GM12878 (cell line): ENCODE results near the gene RNF31. TPM values are rescaled to one million over a fixed set of nuclear protein-coding genes. Genes with fewer than 3 reads are reported as not detected.
A peak's percentile ranks its signal among the peaks of the same experiment; 100 is the strongest.

ENCODE experiments used
- ASH2L ChIP-seq: fragments of 300-600, 200-600 bp; sonication (generic); IDR thresholded peaks from 2 replicates; pipeline ENCODE4 v1.6.1; 2017; ENCODE audit warnings: low read depth, mild to moderate bottlenecking, borderline replicate concordance
- EGR1 ChIP-seq, 2 experiments: IDR thresholded peaks; 1 replicate in 1 of 2; 2 replicates in 1 of 2; pipeline ENCODE4 v1.6.1; 2011 to 2012; ENCODE audit warnings: low read depth in 2 of 2, low read length in 2 of 2, borderline replicate concordance in 1 of 2, mild to moderate bottlenecking in 1 of 2, moderate library complexity in 1 of 2
- IKZF2 ChIP-seq, 2 experiments: fragments of 450-650 bp; IDR thresholded peaks; 2 replicates each; pipeline ENCODE4 v1.6.1; 2017; ENCODE audit warnings: mild to moderate bottlenecking in 2 of 2, moderate library complexity in 2 of 2
- KDM1A ChIP-seq: fragments of 200-600 bp; sonication (generic); IDR thresholded peaks from 2 replicates; pipeline ENCODE4 v1.6.1; 2016; ENCODE audit warnings: borderline replicate concordance
- LARP7 ChIP-seq: fragments of 450-650 bp; IDR thresholded peaks from 2 replicates; pipeline ENCODE4 v1.6.1; 2017; ENCODE audit warnings: mild to moderate bottlenecking
- MEF2A ChIP-seq: IDR thresholded peaks from 2 replicates; pipeline ENCODE4 v1.6.1; 2011; ENCODE audit warnings: low read depth, mild to moderate bottlenecking, low read length, moderate library complexity; ENCODE audit not compliant: insufficient read depth
- NFYB ChIP-seq: IDR thresholded peaks from 2 replicates; pipeline ENCODE4 v1.6.1; 2011; ENCODE audit warnings: low read depth, mild to moderate bottlenecking, low read length, improper control_type of control experiment, moderate library complexity; ENCODE audit not compliant: insufficient read depth
- POU2F2 ChIP-seq: IDR thresholded peaks from 3 replicates; pipeline ENCODE4 v1.6.1; 2011; ENCODE audit warnings: low read depth, mild to moderate bottlenecking, low read length, borderline replicate concordance
- SP1 ChIP-seq: IDR thresholded peaks from one replicate; pipeline ENCODE4 v1.6.1; 2011; ENCODE audit warnings: low read depth, low read length
- SPI1 ChIP-seq: IDR thresholded peaks from 2 replicates; pipeline ENCODE4 v1.6.1; 2011; ENCODE audit warnings: low read depth, mild to moderate bottlenecking, low read length, moderate library complexity, borderline replicate concordance; ENCODE audit not compliant: insufficient read depth
- TAF1 ChIP-seq: IDR thresholded peaks from 2 replicates; pipeline ENCODE4 v1.6.1; 2011; ENCODE audit warnings: mild to moderate bottlenecking, low read depth, low read length, borderline replicate concordance
- WRNIP1 ChIP-seq: IDR thresholded peaks from 2 replicates; pipeline ENCODE4 v1.6.1; 2011; ENCODE audit warnings: low read depth, low read length, improper control_type of control experiment, borderline replicate concordance
- polyA plus RNA-seq, 11 experiments: library from polyadenylated mRNA; depleted of rRNA in 4 of 11; unstranded in 6 of 11; stranded (reverse) in 5 of 11; fragments of >200 nt; fragmentation: Nextera tagmentation in 4 of 11; fragmentation: Illumina TruSeq in 1 of 11; extraction: Ambion mirVana in 4 of 11; extraction: Trizol in 1 of 11; gene quantifications; 1 replicate in 1 of 11; 2 replicates in 10 of 11; pipeline versions ENCODE4 v1.2.1 to v1.2.3, GENCODE V29; 2011 to 2016; ENCODE audit warnings: inconsistent platforms in 2 of 11, missing spikeins in 2 of 11, low read depth in 1 of 11
- total RNA-seq, 4 experiments: library from RNA; depleted of rRNA in 3 of 4; stranded (reverse); fragments of >200 nt in 3 of 4; fragmentation: Illumina TruSeq in 1 of 4; extraction: Trizol in 1 of 4; gene quantifications; 2 replicates each; pipeline versions ENCODE4 v1.2.1 to v1.2.3, GENCODE V29; 2013 to 2021
- TF ChIP-seq, protein P1 (sequence below): fragments of 450-650 bp; IDR thresholded peaks from 2 replicates; pipeline ENCODE4 v1.6.1; 2018; ENCODE audit warnings: mild to moderate bottlenecking, low read depth, moderate library complexity; ENCODE audit not compliant: partially characterized antibody
- TF ChIP-seq, protein P2 (sequence below): fragments of 450-650 bp; conservative IDR thresholded peaks from 2 replicates; pipeline ENCODE4 v1.6.1; 2017; ENCODE audit warnings: mild to moderate bottlenecking, moderate library complexity
- TF ChIP-seq, protein P3 (sequence below): fragments of 450-650 bp; IDR thresholded peaks from 2 replicates; pipeline ENCODE4 v1.6.1; 2016; ENCODE audit warnings: mild to moderate bottlenecking, moderate library complexity, borderline replicate concordance
- TF ChIP-seq, protein P4 (sequence below): IDR thresholded peaks from 2 replicates; pipeline ENCODE4 v1.6.1; 2012; ENCODE audit warnings: low read length, inconsistent platforms

RNF31 gene
- total and polyA plus RNA-seq, 10 of the 15 experiments (the other 5 are each of a cell fraction or from before 2014, with no cell fraction given): 8.5 to 92.7 (median 52.0) TPM

DNA sequence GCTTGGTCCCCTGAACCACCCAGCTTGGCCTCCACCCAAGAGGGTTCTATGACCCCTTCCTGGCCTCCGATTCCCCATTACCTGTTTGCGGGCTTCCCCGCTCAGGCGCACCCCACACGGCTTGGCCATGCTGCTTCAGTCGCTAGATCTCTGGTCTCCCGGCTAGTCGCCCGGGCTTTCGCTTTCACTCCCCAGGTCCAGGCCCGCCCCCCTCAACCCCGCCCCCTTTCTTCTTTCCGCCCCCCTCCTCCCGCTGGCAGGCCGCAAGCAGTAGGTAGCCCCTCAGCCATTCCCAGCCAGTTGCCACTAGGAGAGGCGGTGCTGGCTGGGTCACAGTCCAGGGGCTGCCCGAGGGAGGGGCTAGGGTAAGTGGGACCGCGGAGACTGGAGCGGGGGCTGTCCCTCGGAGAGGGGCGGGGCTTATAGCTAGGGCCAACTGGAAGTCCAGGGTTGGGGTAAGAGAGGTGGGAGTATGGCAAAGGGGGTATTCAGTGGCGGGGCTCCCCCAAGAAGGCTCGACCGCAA is 783 bp upstream of the RNF31 start, which contains the start of gene PSME2 (continued):
- TF ChIP-seq, protein P1, sequence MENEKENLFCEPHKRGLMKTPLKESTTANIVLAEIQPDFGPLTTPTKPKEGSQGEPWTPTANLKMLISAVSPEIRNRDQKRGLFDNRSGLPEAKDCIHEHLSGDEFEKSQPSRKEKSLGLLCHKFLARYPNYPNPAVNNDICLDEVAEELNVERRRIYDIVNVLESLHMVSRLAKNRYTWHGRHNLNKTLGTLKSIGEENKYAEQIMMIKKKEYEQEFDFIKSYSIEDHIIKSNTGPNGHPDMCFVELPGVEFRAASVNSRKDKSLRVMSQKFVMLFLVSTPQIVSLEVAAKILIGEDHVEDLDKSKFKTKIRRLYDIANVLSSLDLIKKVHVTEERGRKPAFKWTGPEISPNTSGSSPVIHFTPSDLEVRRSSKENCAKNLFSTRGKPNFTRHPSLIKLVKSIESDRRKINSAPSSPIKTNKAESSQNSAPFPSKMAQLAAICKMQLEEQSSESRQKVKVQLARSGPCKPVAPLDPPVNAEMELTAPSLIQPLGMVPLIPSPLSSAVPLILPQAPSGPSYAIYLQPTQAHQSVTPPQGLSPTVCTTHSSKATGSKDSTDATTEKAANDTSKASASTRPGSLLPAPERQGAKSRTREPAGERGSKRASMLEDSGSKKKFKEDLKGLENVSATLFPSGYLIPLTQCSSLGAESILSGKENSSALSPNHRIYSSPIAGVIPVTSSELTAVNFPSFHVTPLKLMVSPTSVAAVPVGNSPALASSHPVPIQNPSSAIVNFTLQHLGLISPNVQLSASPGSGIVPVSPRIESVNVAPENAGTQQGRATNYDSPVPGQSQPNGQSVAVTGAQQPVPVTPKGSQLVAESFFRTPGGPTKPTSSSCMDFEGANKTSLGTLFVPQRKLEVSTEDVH: no peak
- TF ChIP-seq, protein P2, sequence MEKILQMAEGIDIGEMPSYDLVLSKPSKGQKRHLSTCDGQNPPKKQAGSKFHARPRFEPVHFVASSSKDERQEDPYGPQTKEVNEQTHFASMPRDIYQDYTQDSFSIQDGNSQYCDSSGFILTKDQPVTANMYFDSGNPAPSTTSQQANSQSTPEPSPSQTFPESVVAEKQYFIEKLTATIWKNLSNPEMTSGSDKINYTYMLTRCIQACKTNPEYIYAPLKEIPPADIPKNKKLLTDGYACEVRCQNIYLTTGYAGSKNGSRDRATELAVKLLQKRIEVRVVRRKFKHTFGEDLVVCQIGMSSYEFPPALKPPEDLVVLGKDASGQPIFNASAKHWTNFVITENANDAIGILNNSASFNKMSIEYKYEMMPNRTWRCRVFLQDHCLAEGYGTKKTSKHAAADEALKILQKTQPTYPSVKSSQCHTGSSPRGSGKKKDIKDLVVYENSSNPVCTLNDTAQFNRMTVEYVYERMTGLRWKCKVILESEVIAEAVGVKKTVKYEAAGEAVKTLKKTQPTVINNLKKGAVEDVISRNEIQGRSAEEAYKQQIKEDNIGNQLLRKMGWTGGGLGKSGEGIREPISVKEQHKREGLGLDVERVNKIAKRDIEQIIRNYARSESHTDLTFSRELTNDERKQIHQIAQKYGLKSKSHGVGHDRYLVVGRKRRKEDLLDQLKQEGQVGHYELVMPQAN: peak; percentile 91
- no peak for TF ChIP-seq ASH2L
- TF ChIP-seq LARP7: no peak
- TF ChIP-seq, protein P3, sequence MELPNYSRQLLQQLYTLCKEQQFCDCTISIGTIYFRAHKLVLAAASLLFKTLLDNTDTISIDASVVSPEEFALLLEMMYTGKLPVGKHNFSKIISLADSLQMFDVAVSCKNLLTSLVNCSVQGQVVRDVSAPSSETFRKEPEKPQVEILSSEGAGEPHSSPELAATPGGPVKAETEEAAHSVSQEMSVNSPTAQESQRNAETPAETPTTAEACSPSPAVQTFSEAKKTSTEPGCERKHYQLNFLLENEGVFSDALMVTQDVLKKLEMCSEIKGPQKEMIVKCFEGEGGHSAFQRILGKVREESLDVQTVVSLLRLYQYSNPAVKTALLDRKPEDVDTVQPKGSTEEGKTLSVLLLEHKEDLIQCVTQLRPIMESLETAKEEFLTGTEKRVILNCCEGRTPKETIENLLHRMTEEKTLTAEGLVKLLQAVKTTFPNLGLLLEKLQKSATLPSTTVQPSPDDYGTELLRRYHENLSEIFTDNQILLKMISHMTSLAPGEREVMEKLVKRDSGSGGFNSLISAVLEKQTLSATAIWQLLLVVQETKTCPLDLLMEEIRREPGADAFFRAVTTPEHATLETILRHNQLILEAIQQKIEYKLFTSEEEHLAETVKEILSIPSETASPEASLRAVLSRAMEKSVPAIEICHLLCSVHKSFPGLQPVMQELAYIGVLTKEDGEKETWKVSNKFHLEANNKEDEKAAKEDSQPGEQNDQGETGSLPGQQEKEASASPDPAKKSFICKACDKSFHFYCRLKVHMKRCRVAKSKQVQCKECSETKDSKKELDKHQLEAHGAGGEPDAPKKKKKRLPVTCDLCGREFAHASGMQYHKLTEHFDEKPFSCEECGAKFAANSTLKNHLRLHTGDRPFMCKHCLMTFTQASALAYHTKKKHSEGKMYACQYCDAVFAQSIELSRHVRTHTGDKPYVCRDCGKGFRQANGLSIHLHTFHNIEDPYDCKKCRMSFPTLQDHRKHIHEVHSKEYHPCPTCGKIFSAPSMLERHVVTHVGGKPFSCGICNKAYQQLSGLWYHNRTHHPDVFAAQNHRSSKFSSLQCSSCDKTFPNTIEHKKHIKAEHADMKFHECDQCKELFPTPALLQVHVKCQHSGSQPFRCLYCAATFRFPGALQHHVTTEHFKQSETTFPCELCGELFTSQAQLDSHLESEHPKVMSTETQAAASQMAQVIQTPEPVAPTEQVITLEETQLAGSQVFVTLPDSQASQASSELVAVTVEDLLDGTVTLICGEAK: no peak
- TF ChIP-seq NFYB: peak; percentile 55; the same call in 1 of the 2 replicates
- TF ChIP-seq KDM1A: no peak
- TF ChIP-seq, protein P4, sequence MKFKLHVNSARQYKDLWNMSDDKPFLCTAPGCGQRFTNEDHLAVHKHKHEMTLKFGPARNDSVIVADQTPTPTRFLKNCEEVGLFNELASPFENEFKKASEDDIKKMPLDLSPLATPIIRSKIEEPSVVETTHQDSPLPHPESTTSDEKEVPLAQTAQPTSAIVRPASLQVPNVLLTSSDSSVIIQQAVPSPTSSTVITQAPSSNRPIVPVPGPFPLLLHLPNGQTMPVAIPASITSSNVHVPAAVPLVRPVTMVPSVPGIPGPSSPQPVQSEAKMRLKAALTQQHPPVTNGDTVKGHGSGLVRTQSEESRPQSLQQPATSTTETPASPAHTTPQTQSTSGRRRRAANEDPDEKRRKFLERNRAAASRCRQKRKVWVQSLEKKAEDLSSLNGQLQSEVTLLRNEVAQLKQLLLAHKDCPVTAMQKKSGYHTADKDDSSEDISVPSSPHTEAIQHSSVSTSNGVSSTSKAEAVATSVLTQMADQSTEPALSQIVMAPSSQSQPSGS: no peak
- peak in 1 of 2 experiments; percentile 5; a peak in 1 of 3 replicates for TF ChIP-seq EGR1 (IDR thresholded peaks at IDR 0.05; ENCODE audit: borderline replicate concordance in 1 of 2, low read depth in 2 of 2, low read length in 2 of 2)
- TF ChIP-seq MEF2A: no peak
- no peak for TF ChIP-seq SPI1
- TF ChIP-seq IKZF2 (IDR thresholded peaks at IDR 0.05): peak; percentile 53 to 66; a peak in 2 of 4 replicates
- peak; percentile 42 for TF ChIP-seq SP1
- 0 out of 3 replicates have a peak, but pooled peaks have one; percentile 19 for TF ChIP-seq POU2F2
- peak; percentile 54; the same call in 1 of the 2 replicates for TF ChIP-seq TAF1
- TF ChIP-seq WRNIP1: no peak
